ENCODE results near the gene MFSD1.

MFSD1 gene

DNA sequence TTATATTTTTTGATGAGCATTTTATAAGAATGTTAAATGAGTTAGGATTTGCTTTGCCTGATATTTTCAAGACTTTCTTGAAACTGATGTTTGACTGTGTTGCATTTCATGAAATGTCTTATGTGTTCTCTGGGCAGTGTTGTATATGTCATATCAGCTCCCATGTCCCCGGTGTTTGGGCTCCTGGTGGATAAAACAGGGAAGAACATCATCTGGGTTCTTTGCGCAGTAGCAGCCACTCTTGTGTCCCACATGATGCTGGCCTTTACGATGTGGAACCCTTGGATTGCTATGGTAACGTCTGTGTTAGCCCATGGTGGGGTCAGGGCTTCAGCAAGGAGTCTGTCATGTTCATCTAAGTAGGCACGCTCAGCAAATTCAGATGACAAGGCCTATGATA lies 20.0 kb downstream of the MFSD1 start:
- DNase-seq: no peak

DNA sequence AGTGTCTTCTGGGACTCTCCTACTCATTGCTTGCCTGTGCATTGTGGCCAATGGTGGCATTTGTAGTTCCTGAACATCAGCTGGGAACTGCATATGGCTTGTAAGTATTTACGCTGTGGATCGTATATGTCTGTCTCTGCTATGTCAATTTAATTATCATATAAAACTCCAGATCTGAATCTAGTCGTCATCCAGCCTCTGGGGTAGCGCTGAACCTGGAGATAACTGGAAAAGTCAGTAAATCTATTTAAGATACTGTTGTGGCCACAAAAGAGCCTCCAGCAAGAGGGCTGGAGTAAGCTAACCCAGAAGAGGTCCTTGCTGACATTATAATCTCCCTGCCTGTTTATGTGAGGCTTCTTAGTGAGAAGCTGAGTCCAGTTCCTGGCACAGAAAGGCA lies 21.6 kb downstream of the MFSD1 start:
- DNase-seq: no peak

DNA sequence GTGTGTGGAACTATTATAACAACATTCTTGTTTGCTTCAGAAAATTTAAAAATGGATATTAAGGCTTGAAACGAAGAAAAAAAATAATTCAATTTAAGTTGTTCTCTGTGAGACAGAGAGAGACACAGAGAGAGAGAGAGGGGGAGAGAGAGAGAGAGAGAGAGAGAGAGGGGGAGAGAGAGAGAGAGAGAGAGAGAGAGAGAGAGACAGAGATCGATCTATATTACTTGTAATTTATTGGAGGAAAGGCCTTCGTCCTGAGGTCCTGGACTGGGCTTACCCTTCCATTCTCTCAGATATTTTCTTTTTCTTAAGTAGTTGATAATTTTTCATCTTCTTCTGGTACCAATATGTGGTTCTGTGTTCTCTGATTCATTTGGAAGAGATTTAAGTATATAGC lies 25.9 kb downstream of the MFSD1 start:
- no peak for DNase-seq

DNA sequence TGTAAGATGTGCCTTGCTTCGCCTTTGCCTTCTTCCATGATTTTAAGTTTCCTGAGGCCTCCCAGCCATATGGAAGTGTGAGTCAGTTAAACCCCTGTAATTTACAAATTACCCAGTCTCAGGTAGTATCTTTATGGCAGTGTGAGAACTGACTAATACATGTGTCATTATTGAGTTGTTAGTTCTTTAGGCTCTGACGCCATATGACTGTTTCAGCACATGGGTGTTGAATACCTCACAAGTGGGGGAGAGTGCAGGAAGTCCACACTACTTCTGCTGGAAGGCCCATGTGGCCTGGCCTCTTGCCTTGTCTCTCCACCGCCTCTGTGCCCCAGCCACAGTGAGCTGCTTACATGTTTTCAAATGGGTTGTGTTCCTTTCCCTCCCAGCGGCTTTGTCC lies 28.5 kb downstream of the MFSD1 start:
- DNase-seq: no peak

GRCh38 chr3:158831861-158832260 lies 30.0 kb downstream of the MFSD1 start:
- DNase-seq: no peak

- no peak for DNase-seq
These were observed 33.8 kb downstream of the MFSD1 start for GRCh38 chr3:158835631-158836030.

- DNase-seq: no peak
These were observed 34.5 kb downstream of the MFSD1 start for GRCh38 chr3:158836312-158836711.

- DNase-seq: no peak
These were observed 35.4 kb downstream of the MFSD1 start for GRCh38 chr3:158837240-158837639.

DNA sequence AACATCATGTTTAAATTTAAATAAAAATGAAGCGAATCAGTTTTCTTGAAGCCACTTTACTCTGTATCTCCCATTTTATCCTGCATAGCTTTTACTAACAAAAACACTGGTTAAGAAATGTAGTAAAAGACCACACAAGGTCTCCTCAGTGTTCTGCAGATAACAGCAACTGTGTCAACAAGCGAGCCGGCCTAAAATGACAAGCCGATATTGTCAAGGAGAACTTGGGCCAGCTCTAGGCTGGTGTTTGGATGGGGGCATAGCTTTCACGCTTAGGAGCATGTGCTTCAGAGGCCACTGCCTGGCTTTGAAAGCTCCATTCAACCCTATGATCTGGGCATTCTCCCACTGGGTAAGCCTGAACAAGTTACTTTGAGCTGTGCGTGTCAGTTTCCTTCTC lies 38.1 kb downstream of the MFSD1 start:
- DNase-seq: no peak

DNA sequence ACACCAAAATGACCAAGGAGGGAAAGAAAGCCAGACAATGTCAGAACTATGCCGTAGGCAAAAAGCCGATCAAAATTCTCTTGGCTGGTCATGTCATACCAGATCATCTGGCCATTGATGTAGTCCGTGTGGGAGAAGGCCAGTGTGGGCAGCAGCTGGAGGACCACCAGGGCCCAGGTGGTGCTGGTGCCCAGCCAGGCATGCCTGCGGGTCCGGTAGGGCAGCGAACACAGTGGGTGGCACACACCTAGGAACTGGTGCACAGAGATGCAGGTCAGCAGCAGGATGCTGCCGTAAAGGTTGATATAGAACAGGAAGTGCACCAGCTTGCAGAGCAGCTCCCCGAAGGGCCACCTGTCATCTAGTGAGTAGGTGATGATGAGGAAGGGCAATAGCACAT lies 39.5 kb downstream of the MFSD1 start:
- DNase-seq: no peak

- no peak for DNase-seq
These were observed 41.1 kb downstream of the MFSD1 start for GRCh38 chr3:158842976-158843375.

DNA sequence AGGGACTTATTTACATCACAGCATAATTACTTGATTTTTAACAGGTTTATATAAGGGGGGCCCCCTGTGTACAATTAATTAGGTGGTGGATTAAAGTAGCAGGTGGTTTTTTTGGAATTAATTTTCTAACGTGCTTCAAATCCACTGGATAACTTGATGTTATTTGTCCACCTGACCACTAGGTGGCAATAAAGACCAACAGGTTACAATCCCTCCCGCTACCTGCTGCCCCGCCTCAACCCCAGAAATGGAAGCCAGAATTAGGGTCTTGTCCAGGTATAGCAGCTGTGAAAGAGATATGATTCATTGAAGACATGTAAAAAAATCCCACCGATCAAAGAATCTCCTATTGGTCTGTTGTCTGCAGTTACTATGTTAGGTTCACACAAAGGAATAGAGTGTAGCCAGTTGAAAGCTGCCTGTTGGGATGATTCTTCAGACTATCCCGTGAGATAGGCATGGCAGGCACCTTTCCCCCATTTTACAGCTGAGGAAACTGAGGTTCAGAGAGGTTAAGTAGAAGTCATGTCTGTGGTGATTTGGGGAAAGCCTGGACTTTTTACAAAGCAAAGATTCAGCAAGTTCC lies 44.0 kb downstream of the MFSD1 start:
- peak; percentile 7 to 14 for DNase-seq

DNA sequence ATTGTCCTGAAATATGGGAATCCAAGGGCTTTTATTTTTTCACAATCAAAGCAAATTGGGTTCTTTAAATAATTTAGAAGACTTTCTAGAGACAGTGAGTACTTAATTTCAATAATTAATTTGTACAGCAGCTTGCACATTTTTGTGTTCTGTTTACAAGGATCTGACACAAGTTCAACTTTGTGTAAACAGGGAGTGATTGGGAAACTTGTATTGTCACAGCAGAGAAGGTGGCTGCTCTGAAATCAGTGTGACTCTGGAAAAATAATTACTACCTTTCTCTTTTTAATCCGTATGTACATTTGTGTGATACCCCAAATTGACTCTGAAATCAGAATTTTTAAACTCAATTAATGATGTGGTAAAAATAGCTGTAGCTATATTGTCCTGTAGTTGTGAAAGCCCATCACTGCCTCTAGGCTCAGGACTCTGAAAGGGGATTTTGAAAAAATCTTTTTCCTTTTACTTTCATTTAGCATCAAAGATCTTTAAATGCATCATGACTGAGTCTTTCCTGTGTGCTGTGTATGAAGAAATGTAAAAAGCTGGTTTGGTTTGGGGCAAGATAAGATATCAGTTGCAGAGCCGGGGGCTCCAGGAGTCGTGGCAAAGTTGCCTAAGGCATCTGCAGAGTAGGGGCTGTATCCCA lies 45.1 kb downstream of the MFSD1 start:
- no peak for DNase-seq

- DNase-seq: no peak
These were observed 45.6 kb downstream of the MFSD1 start for GRCh38 chr3:158847452-158847821.

DNA sequence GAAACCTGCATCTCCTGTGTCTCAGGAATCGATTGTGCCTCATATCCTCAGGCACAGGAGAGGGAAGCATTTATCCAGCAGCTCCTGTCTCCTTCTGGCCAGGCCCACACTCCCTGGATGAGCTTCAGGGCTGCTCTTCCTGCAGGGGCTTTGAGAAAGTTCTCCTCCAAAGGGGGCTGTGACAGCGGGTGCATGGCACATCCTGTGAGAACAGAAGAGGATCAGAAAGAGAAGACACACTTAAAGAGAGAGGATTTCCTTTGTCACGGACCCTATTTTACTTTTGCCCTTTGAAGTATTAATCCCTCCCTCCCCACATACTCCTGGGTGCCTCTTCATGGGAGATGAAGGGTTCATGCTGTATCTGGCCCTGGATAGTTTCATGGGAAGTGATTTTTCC lies 46.0 kb downstream of the MFSD1 start:
- no peak for DNase-seq

DNA sequence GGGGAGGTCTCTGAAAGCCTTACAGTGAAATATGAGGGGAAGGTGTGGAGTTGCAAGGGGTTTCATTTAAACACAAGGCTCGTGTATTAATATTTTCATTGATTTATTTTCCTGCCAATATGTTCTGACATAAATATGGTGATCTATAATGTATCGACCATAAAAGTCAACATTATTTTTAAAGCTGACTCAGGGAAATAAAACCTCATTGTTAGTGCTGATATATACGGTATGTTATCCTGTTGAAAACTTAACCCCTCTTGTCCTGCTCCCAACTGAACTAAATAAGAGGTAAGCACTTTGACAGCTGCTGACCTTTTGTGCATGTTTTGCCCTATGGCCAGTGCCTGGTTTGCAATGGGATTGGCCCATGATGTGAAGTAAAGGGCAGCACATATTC lies 47.9 kb downstream of the MFSD1 start:
- no peak for DNase-seq

GRCh38 chr3:158859362-158859761 lies 57.5 kb downstream of the MFSD1 start:
- DNase-seq: no peak

DNA sequence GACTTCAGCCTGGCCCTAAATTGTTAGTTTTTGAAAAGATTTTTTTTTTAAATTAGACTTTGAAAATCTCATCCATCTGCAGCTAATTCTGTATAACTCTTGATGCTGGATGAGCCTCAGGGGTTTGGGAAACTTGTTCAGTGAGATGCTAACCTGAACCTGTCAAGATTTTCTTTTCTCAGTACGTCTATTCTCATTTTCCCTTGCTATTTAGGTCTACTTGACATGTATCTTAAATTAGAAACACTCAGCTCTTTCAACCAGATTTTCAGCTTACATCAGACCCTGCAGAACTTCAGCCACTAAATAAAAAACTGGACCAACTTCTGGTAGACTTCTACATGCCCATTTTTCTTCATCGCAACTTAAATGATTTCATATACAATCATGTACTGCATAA lies 61.4 kb downstream of the MFSD1 start:
- no peak for DNase-seq

DNA sequence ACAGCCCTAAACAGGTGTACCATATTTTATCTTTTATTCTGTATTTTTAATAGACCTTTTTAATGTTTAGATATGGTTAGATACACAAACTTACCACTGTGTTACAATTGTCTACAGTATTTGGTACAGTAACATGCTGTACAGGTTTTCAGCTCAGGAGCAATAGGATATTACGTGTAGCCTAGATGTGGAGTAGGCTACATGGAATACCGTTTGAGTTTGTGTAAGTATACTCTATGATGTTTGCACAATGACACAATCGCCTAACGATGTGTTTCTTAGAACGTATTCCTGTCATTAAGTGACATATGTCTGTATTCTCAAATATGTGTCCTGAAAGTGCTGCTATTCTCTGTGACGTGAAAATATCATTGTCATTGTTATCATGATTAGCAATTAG lies 62.6 kb downstream of the MFSD1 start:
- DNase-seq: no peak

- DNase-seq: no peak
These were observed 73.8 kb downstream of the MFSD1 start for GRCh38 chr3:158875700-158876099.
